A549 (cell line): Measurements from ENCODE around the gene UNC5A.

Experiments used
- CBX8 ChIP-seq: fragments of 200-600 bp; sonication (generic); IDR thresholded peaks from 2 replicates; pipeline ENCODE4 v1.6.1; 2016
- CEBPB ChIP-seq, 2 experiments: fragments of >200 bp in 1 of 2; sonication (Bioruptor Twin) in 1 of 2; formaldehyde crosslinking in 1 of 2; IDR thresholded peaks; 2 replicates each; pipeline ENCODE4 v1.6.1; 2012 to 2016
- HOXB13 ChIP-seq: fragments of 250-450 bp; sonication (Bioruptor Pico); IDR thresholded peaks from 2 replicates; pipeline ENCODE4 v1.5.0; 2020; ENCODE audit warnings: low read depth, mild to moderate bottlenecking, moderate library complexity
- JUN ChIP-seq, 2 experiments: fragments of >200 bp; sonication (Bioruptor Twin); formaldehyde crosslinking; IDR thresholded peaks; 2 replicates in 1 of 2; 3 replicates in 1 of 2; pipeline ENCODE4 v1.6.1; 2016 to 2017
- POLR2A ChIP-seq: IDR thresholded peaks from 2 replicates; pipeline ENCODE4 v1.6.1; 2012; ENCODE audit warnings: mild to moderate bottlenecking, low read length
- RAD21 ChIP-seq, 2 experiments: fragments of >200 bp in 1 of 2; sonication (Bioruptor Twin) in 1 of 2; formaldehyde crosslinking in 1 of 2; IDR thresholded peaks in 1 of 2; conservative IDR thresholded peaks in 1 of 2; 2 replicates in 1 of 2; 3 replicates in 1 of 2; pipeline ENCODE4 v1.6.1; 2012 to 2018; ENCODE audit warnings: inconsistent platforms in 1 of 2
- SMC3 ChIP-seq: fragments of >200 bp; sonication (Bioruptor Twin); formaldehyde crosslinking; IDR thresholded peaks from 3 replicates; pipeline ENCODE4 v1.6.1; 2018; ENCODE audit warnings: inconsistent platforms
- TF ChIP-seq, protein P1 (sequence below): fragments of >200 bp; sonication (Bioruptor Twin); formaldehyde crosslinking; IDR thresholded peaks from 3 replicates; pipeline ENCODE4 v1.5.1; 2016
- TF ChIP-seq, protein P2 (sequence below): IDR thresholded peaks from 2 replicates; pipeline ENCODE4 v1.6.1; 2012

DNA sequence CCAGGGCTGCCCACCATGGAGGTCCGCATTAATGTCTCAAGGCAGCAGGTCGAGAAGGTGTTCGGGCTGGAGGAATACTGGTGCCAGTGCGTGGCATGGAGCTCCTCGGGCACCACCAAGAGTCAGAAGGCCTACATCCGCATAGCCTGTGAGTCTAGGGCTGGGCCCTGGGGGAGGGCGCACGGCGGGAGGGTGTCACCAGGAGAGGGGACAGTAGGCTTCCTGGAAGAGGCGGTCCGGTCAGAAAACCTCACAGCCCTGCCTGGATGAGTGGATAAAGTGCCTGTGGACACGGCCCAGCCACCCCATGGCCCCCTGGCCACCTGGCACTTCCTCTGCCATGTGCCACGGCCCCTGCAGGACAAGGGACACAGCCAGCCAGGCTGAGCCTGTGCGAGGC, 57.8 kb downstream of the UNC5A start:
- TF ChIP-seq SMC3 (no peak), HOXB13 (CRISPR knock-in tag) (no peak), CBX8 (no peak), CEBPB (IDR thresholded peaks at IDR 0.05) (no peak), JUN (IDR thresholded peaks at IDR 0.05) (no peak), RAD21 (conservative IDR thresholded peaks at IDR 0.05 in 1 of 2, IDR thresholded peaks at IDR 0.05 in 1 of 2) (no peak), POLR2A (no peak)
- TF ChIP-seq, protein P1, sequence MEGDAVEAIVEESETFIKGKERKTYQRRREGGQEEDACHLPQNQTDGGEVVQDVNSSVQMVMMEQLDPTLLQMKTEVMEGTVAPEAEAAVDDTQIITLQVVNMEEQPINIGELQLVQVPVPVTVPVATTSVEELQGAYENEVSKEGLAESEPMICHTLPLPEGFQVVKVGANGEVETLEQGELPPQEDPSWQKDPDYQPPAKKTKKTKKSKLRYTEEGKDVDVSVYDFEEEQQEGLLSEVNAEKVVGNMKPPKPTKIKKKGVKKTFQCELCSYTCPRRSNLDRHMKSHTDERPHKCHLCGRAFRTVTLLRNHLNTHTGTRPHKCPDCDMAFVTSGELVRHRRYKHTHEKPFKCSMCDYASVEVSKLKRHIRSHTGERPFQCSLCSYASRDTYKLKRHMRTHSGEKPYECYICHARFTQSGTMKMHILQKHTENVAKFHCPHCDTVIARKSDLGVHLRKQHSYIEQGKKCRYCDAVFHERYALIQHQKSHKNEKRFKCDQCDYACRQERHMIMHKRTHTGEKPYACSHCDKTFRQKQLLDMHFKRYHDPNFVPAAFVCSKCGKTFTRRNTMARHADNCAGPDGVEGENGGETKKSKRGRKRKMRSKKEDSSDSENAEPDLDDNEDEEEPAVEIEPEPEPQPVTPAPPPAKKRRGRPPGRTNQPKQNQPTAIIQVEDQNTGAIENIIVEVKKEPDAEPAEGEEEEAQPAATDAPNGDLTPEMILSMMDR: no peak
- TF ChIP-seq, protein P2, sequence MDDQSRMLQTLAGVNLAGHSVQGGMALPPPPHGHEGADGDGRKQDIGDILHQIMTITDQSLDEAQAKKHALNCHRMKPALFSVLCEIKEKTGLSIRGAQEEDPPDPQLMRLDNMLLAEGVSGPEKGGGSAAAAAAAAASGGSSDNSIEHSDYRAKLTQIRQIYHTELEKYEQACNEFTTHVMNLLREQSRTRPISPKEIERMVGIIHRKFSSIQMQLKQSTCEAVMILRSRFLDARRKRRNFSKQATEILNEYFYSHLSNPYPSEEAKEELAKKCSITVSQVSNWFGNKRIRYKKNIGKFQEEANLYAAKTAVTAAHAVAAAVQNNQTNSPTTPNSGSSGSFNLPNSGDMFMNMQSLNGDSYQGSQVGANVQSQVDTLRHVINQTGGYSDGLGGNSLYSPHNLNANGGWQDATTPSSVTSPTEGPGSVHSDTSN: no peak
